MG63 (cell line): ENCODE data around the gene SLC6A13. TPM values are rescaled to one million over a fixed set of nuclear protein-coding genes. Genes with fewer than 3 reads are reported as not detected.
"Not testable (repeated sequence)": the region's sequence is repeated elsewhere in the genome, so short reads cannot be mapped to it uniquely, and the experiment has no call there.

Source experiments
- DNase-seq: peaks from one replicate; pipeline ENCODE4 v3.0.0-alpha.2; 2020
- H3K27me3 ChIP-seq: fragments of 250-450 bp; sonication (Bioruptor Pico); 2 replicates; pipeline ENCODE4 v1.5.1; 2020; ENCODE audit warnings: mild to moderate bottlenecking, moderate library complexity
- H3K36me3 ChIP-seq: fragments of 250-450 bp; sonication (Bioruptor Pico); 2 replicates; pipeline ENCODE4 v1.5.1; 2020; ENCODE audit warnings: mild to moderate bottlenecking, moderate library complexity
- H3K4me3 ChIP-seq: fragments of 250-450 bp; sonication (Bioruptor Pico); 2 replicates; pipeline ENCODE4 v1.5.1; 2020; ENCODE audit warnings: mild to moderate bottlenecking, moderate library complexity
- H3K9me3 ChIP-seq: fragments of 250-450 bp; sonication (Bioruptor Pico); 2 replicates; pipeline ENCODE4 v1.5.1; 2020; ENCODE audit warnings: mild to moderate bottlenecking, moderate library complexity
- total RNA-seq: library from RNA; depleted of rRNA; stranded (reverse); fragments of >200 nt; shearing (Covaris generic); gene quantifications from 2 replicates; pipeline ENCODE4 v1.2.3, GENCODE V29; 2014; ENCODE audit warnings: low replicate concordance; rRNA removed

The SLC6A13 gene
- total RNA-seq: not detected in 2 replicates

DNA sequence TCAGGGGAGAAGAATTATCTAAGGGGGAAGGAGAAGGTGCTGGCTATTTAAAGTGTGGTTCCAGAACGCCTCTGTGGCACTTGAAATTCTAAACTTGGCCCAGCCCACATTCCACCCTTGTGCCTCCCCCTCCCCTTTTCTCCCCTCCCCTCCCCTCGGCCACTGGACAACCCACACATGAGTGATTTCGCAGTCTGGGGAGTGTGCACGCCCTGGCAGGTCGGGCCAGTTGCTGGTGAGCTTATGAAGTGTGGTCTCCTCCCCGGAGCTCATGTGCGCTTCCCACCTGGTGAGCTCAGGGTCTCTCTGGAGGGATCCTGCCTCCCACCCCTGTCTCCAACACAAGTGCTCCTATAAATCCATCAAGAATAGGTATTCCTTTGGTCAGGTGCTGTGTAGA, at the start of gene SLC6A13:
SLC6A13 (minus strand) TSS at position 20 of the 400 bp plus-strand sequence. CDS start 2,784 bp downstream, outside the sequence.
- H3K9me3 ChIP-seq: no peaks in the 10 kb centered on the region; the same call in 1 of the 2 replicates
- H3K36me3 ChIP-seq: no peaks in the 10 kb centered on the region
- H3K27me3 ChIP-seq: peaks cover 48% of the 10 kb centered on the region
- DNase-seq: no peak
- no peak within 1 kb of the TSS for H3K4me3 ChIP-seq

GRCh38 chr12:308511-308910, 45.9 kb upstream of the SLC6A13 start:
- DNase-seq: no peak
- peaks cover 3% of the 10 kb centered on the region; the same call in 1 of the 2 replicates for H3K9me3 ChIP-seq
- no peak overlapping the region for H3K4me3 ChIP-seq
- H3K27me3 ChIP-seq: no peaks in the 10 kb centered on the region
- peaks cover 82% of the 10 kb centered on the region for H3K36me3 ChIP-seq

DNA sequence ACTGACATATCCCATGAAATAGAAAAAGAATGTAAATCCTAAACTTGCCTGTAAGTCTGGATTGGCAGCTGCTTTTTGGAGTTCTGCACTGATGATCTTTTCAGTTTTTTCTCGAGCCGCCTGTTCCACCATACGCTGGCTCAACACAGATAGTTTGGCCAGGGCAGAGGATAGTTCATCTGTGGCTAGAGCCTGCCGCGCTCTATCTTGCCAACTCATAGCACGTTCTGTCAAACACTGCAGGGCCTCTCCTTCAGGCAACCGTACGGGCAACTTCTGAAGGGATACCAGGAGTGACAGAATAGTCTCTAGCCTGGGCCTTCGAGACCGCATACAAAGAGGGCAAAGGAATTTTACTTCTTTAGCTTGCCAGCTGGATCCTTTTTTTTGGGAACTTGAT, 44.8 kb upstream of the SLC6A13 start:
- H3K4me3 ChIP-seq: no peak overlapping the region
- no peak for DNase-seq
- H3K9me3 ChIP-seq: peaks cover 5% of the 10 kb centered on the region
- peaks cover 84% of the 10 kb centered on the region for H3K36me3 ChIP-seq
- H3K27me3 ChIP-seq: no peaks in the 10 kb centered on the region

DNA sequence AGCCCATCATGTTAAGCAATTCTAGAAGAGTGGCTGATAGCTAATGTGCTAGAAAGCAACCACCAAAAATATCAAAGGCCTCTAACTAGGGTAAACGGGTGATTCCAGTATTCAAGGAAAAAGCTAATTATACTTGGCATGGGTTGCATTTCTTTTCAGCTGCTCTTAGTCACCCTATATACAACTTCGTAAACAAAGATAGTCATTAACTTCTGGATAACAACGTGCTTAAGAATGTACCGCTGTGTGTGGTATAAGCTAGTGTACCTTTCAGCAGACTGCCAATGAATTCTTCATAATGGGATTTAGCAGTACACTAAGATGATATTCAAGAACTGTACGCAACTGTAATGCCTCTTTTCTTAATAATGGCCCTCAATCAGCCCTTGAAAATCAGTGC, 42.2 kb upstream of the SLC6A13 start:
- no peaks in the 10 kb centered on the region for H3K27me3 ChIP-seq
- peaks cover 78% of the 10 kb centered on the region for H3K36me3 ChIP-seq
- no peak for DNase-seq
- peaks cover 5% of the 10 kb centered on the region for H3K9me3 ChIP-seq
- H3K4me3 ChIP-seq: no peak overlapping the region

DNA sequence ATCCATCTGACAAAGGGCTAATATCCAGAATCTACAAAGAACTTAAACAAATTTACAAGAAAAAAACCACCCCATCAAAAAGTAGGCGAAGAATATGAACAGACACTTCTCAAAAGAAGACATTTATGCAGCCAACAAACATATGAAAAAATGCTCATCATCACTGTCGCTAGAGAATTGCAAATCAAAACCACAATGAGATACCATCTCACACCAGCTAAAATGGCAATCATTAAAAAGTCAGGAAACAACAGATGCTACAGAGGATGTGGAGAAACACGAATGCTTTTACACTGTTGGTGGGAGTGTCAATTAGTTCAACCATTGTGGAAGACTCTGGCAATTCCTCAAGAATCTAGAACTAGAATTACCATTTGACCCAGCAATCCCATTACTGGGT, 40.1 kb upstream of the SLC6A13 start:
- DNase-seq, H3K9me3 ChIP-seq, H3K27me3 ChIP-seq, H3K4me3 ChIP-seq: not testable (repeated sequence)
- H3K36me3 ChIP-seq: peaks cover 66% of the 10 kb centered on the region

- not testable (repeated sequence) for H3K27me3 ChIP-seq, H3K4me3 ChIP-seq, H3K9me3 ChIP-seq, DNase-seq
- H3K36me3 ChIP-seq: peaks cover 74% of the 10 kb centered on the region
Measured at GRCh38 chr12:300166-300565, 37.5 kb upstream of the SLC6A13 start.

- not testable (repeated sequence) for H3K27me3 ChIP-seq, DNase-seq, H3K9me3 ChIP-seq, H3K4me3 ChIP-seq
- H3K36me3 ChIP-seq: peaks cover 75% of the 10 kb centered on the region
Measured at GRCh38 chr12:299511-299910, 36.9 kb upstream of the SLC6A13 start.

DNA sequence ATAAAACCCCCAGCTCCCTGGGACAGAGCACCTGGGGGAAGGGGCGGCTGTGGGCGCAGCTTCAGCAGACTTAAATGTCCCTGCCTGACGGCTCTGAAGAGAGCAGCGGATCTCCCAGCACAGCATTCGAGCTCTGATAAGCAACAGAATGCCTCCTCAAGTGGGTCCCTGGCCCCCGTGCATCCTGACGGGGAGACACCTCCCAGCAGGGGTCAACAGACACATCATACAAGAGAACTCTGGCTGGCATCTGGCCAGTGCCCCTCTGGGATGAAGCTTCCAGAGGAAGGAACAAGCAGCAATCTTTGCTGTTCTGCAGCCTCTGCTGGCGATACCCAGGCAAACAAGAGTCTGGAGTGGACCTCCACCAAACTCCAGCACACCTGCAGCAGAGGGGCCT, 35.4 kb upstream of the SLC6A13 start:
- not testable (repeated sequence) for DNase-seq, H3K9me3 ChIP-seq, H3K4me3 ChIP-seq, H3K27me3 ChIP-seq
- peaks cover 65% of the 10 kb centered on the region for H3K36me3 ChIP-seq

DNA sequence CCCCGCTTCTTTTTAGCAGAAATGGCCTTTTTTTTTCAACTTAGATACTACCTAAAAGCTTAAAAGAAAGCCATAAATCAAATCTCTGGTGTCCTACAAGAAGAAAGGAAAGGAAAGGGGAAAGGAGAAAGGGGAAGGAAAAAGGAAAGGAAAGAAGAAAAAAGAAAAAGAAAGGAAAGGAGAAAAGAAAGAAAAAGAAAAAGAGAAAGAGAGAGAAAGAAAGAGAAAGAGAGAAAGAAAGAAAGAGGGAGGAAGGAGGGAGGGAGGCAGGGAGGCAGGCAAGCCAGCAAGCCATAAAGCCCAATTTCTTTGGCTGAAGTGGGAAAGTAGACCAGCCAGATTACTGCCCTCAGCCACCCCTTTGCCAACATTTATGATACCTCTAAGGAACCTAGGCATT, 32.5 kb upstream of the SLC6A13 start:
- peaks cover 67% of the 10 kb centered on the region for H3K36me3 ChIP-seq
- DNase-seq: no peak
- H3K4me3 ChIP-seq: no peak overlapping the region
- H3K9me3 ChIP-seq: no peaks in the 10 kb centered on the region
- no peaks in the 10 kb centered on the region for H3K27me3 ChIP-seq

DNA sequence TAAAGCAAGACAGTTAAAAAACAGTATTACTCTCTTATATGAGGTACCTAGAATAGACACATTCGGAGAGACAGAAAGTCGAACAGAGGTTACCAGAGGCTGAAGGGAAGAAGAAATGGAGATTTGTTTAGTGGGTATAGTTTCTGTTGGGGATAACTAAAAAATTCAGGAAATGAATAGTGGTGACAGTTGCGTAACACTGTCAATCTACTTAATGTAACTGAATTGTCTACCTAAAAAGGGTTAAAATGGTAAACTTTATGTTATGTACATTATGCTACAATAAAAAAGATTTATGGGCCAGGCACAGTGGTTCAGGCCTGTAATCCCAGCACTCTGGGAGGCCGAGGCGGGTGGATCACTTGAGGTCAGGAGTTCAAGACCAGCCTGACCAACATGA, 30.6 kb upstream of the SLC6A13 start:
- Histone ChIP-seq H3K27me3 (no peaks in the 10 kb centered on the region), H3K4me3 (no peak overlapping the region), H3K36me3 (peaks cover 59% of the 10 kb centered on the region), H3K9me3 (no peaks in the 10 kb centered on the region)
- no peak for DNase-seq

GRCh38 chr12:292186-292585, 29.6 kb upstream of the SLC6A13 start:
- Histone ChIP-seq H3K4me3 (no peak overlapping the region), H3K27me3 (no peaks in the 10 kb centered on the region), H3K36me3 (peaks cover 62% of the 10 kb centered on the region), H3K9me3 (no peaks in the 10 kb centered on the region)
- no peak for DNase-seq

DNA sequence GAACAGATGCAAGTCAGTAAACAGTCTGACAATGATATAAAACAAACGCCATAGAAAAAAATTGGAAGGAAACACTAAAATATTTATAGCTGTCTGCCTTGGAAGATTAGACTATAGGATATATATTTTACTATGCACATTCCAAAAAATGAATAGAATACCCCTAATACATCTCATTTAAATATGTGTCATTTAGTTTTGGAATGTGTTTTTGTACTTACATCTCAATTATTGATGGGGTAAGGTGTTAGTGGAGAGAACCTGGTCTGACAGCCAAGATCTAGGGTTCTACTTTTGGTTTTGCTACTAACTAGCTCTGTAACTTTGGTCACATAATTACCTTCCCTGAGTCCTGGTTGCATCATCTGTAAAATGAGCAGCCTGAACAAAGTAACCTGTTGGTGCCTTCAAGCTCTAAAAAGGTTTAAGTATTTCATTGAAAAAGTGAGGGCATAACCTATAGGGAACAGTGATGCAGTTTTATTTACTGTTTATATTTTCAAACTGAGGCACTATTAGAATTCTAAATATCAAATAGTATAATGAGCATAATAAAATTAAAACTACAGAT, 28.6 kb upstream of the SLC6A13 start:
- peaks cover 57% of the 10 kb centered on the region for H3K36me3 ChIP-seq
- no peak for DNase-seq
- H3K27me3 ChIP-seq: no peaks in the 10 kb centered on the region
- H3K4me3 ChIP-seq: no peak overlapping the region
- no peaks in the 10 kb centered on the region for H3K9me3 ChIP-seq

- Histone ChIP-seq H3K9me3 (no peaks in the 10 kb centered on the region), H3K4me3 (no peak overlapping the region), H3K36me3 (peaks cover 56% of the 10 kb centered on the region), H3K27me3 (no peaks in the 10 kb centered on the region)
- DNase-seq: peak; percentile 75
Measured at GRCh38 chr12:288687-289086, 26.1 kb upstream of the SLC6A13 start.

DNA sequence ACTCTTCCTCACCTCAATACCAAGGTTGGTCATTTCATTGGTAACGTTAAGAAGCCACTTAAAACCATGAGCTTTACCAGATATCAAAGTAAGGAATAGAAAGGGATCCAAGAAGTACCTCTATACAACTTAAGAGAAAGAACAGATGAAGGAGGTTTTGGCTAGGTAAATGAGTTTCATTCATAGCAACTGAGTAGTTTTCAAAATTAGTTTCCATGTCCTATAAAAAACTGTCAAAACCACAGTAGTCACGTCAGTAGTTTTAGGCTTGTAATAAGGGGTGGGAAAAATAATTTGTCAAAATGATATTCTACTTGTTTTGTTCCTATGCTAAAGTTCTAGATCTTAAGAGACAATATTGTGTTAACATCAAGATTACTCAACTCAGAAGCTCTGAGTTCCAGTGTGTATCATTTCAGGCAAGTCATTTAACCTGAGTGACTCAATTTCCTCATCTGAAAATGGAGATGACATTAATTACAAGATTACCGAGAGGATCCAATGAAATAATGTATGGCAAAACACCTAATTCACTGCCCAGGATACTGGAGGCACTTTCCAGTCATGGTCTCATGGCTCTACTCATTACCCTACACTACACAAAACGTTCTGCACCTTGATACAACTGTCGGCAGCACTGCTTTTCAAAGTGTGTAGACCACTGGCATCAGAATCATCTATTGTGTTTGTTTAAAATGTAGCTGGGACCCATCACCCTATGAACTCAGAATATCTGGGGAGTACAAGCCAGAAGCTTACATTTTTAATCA, 24.1 kb upstream of the SLC6A13 start:
- no peak overlapping the region for H3K4me3 ChIP-seq
- H3K36me3 ChIP-seq: peaks cover 50% of the 10 kb centered on the region

DNA sequence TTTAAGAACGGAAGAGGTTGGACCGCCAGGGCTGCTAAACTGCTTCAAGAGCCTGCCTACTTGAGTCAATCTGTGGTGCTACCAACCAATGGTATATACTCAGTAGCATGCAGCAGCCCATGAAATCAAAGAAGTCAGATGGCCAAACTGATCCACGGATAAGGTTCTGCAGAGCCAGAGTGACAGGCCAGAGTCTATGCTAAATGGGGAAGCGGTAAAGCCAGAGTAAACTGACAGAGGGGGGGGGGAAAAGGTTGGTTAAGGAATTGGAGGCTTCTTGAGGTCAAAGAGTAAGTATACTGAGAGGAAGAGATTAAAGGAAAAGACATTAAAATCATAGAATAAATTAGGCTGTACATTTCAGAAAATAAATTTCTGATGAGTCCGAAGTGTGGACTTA, 15.4 kb upstream of the SLC6A13 start:
- Histone ChIP-seq H3K36me3 (peaks cover 4% of the 10 kb centered on the region; the same call in 1 of the 2 replicates), H3K27me3 (no peaks in the 10 kb centered on the region), H3K4me3 (no peak overlapping the region), H3K9me3 (no peaks in the 10 kb centered on the region)
- no peak for DNase-seq

More for the DNA sequence above, 24.1 kb upstream of the SLC6A13 start:
- Histone ChIP-seq H3K9me3 (no peaks in the 10 kb centered on the region), H3K27me3 (no peaks in the 10 kb centered on the region)
- DNase-seq: no peak

GRCh38 chr12:275812-276211, 13.2 kb upstream of the SLC6A13 start:
- no peaks in the 10 kb centered on the region for H3K9me3 ChIP-seq
- no peak for DNase-seq
- H3K4me3 ChIP-seq: no peak overlapping the region
- H3K36me3 ChIP-seq: no peaks in the 10 kb centered on the region; the same call in 1 of the 2 replicates
- H3K27me3 ChIP-seq: no peaks in the 10 kb centered on the region

- Histone ChIP-seq H3K27me3 (peaks cover 7% of the 10 kb centered on the region; the same call in 1 of the 2 replicates), H3K36me3 (no peaks in the 10 kb centered on the region; the same call in 1 of the 2 replicates)
Measured at GRCh38 chr12:273382-273781, 10.7 kb upstream of the SLC6A13 start.

DNA sequence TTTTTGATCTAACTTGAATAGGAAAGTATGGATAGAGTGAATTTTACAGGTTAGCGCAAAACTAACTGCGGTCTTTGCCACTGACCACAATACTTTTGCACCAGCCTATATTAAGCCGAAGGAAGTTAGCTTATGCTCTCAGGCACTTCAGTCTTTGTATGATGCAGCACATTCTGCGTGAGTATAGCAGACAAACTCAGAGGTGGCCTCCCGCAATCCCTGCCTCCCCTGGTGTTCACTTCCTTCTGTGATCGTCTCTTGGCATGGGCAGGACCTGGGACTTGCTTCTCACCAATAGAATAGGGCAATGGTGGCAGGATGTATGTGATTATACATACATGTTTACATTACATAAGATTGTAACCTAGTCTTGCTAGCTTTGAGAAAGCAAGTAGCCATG, 10.3 kb upstream of the SLC6A13 start:
- Histone ChIP-seq H3K9me3 (no peaks in the 10 kb centered on the region), H3K27me3 (peaks cover 9% of the 10 kb centered on the region; the same call in 1 of the 2 replicates), H3K4me3 (no peak overlapping the region), H3K36me3 (no peaks in the 10 kb centered on the region; the same call in 1 of the 2 replicates)
- no peak for DNase-seq

More at GRCh38 chr12:273382-273781, 10.7 kb upstream of the SLC6A13 start:
- no peak for DNase-seq
- Histone ChIP-seq H3K4me3 (no peak overlapping the region), H3K9me3 (no peaks in the 10 kb centered on the region)
